ENCODE measurements around the gene ACP2.

DNA sequence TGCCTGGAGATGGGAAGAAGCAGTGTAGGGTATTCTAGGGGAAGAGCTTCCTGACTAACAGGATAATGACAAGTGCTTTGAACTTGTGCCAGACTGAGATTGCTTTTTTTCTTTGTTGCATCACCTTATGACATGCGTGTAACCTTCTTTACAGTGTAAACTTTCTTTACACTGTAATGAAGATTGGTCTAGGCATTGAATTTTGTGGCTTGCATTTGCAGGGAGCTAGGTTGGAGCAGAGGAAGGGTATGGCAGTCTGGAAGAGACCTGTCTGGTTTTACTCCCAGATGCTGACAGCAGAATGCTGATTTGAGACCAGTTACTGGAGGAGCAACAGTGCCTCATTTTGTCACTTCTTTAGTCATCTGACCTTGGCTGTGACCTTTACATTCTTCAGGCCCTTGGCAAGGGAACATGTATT, 28.2 kb downstream of the ACP2 start:
- TF ChIP-seq EP300 (IDR thresholded peaks at IDR 0.05) (no peak), POLR2AphosphoS5 (IDR thresholded peaks at IDR 0.05) (peak; percentile 21), POLR2A (IDR thresholded peaks at IDR 0.05) (no peak)
- TF ChIP-seq, protein P1, sequence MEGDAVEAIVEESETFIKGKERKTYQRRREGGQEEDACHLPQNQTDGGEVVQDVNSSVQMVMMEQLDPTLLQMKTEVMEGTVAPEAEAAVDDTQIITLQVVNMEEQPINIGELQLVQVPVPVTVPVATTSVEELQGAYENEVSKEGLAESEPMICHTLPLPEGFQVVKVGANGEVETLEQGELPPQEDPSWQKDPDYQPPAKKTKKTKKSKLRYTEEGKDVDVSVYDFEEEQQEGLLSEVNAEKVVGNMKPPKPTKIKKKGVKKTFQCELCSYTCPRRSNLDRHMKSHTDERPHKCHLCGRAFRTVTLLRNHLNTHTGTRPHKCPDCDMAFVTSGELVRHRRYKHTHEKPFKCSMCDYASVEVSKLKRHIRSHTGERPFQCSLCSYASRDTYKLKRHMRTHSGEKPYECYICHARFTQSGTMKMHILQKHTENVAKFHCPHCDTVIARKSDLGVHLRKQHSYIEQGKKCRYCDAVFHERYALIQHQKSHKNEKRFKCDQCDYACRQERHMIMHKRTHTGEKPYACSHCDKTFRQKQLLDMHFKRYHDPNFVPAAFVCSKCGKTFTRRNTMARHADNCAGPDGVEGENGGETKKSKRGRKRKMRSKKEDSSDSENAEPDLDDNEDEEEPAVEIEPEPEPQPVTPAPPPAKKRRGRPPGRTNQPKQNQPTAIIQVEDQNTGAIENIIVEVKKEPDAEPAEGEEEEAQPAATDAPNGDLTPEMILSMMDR (IDR thresholded peaks at IDR 0.05) = no peak
